GM12874 (cell line): Measurements from ENCODE around the gene RPUSD2.

Experiments
- TF ChIP-seq, protein P1 (sequence below): IDR thresholded peaks from 2 replicates; pipeline ENCODE4 v1.5.1; 2011; ENCODE audit warnings: low read depth, mild to moderate bottlenecking, control low read depth, low read length, moderate library complexity; ENCODE audit not compliant: insufficient read depth

The RPUSD2 gene

DNA sequence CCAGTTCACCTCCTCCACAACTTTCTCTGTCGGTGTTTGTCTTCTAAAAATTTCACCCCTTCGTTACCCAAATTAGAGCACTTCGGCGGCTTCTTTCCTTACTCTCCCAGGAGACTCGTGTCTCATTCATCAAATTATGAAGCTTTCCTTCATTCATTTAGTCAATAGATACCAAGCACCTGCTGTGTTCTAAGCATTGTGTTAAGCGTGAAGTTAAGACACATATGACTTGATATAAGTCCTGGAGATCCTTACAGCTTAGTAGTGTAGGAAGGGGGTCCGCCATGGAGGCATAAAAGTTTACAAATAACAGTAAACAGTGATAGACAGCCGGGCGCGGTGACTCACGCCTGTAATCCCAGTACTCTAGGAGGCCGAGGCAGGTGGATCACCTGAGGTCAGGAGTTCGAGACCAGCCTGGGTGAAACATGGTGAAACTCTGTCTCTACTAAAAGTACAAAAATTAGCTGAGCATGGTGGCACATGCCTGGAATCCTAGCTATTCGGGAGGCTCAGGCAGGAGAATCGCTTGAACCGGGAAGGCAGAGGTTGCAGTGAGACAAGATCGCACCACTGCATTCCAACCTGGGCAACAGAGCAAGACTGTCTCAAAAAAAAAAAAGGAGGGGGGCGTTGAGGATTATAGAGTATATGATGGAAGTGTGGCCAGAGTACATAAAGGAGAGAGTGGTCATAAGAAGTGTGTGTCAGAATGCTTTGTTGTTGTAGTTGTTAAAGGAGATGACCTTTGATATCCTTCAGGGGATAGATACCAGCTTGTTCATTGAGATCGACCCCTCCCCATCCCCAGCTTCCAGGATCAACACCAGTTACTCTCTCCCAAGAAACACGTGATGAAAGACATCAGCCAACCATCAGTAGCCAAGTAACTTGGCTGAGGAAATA, 3.5 kb upstream of the RPUSD2 start:
- TF ChIP-seq, protein P1, sequence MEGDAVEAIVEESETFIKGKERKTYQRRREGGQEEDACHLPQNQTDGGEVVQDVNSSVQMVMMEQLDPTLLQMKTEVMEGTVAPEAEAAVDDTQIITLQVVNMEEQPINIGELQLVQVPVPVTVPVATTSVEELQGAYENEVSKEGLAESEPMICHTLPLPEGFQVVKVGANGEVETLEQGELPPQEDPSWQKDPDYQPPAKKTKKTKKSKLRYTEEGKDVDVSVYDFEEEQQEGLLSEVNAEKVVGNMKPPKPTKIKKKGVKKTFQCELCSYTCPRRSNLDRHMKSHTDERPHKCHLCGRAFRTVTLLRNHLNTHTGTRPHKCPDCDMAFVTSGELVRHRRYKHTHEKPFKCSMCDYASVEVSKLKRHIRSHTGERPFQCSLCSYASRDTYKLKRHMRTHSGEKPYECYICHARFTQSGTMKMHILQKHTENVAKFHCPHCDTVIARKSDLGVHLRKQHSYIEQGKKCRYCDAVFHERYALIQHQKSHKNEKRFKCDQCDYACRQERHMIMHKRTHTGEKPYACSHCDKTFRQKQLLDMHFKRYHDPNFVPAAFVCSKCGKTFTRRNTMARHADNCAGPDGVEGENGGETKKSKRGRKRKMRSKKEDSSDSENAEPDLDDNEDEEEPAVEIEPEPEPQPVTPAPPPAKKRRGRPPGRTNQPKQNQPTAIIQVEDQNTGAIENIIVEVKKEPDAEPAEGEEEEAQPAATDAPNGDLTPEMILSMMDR = no peak

DNA sequence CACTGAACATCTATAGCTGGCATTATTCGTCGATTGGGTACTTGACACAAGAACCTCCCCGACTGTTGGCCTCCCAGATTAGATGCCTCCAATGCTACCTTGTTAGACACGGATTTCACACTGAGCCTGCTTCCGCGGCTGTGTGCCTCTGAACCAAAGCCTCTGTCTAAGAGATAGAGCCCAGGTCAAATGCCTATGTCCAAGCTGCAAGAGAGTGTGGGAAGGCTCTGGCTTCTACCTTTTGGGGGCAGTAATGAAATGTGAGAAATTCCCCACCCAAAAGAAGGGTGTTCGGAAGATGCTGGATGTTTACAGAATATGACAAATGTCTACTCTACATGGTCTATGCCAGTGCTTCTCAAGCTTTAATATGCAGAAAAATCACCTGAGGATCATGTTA, 2.0 kb upstream of the RPUSD2 start:
- TF ChIP-seq, protein P1 = peak; percentile 34; the same call in 1 of the 2 replicates

DNA sequence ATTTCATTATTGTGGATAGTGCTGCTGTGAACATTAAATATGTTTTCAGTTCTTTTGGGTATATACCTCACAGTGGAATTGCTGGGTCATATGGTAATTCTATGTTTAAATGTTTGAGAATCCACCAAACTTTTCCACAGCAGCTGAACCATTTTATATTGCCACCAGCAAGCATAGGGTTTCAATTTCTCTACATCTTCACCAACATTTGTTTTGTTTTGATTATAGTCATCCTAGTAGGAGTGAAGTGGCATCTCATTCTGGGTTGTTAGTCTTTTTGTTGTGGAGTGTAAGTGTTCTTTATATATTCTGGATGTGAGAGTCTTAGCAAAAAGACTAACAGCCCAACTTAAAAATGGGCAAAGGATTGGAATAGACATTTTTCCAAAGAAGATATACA, 6.0 kb downstream of the RPUSD2 start:
- TF ChIP-seq, protein P1 = no peak

DNA sequence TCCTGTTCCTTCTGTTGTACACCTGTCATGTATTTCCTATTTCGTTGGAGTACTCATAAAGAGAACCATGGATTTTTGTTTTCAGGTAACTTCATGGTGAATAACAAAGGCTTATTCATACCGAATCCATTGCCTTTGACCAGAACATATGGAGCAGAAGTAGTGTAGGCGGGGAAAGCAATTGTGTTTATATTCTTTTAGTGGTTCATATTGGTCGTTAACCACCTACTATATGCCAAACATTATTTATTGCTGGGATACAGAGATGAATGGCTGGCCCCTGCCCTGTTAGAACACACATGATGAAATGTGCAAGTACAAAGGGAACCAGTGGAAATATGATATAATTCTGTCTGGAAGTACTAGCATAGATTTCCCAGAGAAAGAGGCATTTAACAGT, 9.8 kb downstream of the RPUSD2 start:
- TF ChIP-seq, protein P1 = no peak

DNA sequence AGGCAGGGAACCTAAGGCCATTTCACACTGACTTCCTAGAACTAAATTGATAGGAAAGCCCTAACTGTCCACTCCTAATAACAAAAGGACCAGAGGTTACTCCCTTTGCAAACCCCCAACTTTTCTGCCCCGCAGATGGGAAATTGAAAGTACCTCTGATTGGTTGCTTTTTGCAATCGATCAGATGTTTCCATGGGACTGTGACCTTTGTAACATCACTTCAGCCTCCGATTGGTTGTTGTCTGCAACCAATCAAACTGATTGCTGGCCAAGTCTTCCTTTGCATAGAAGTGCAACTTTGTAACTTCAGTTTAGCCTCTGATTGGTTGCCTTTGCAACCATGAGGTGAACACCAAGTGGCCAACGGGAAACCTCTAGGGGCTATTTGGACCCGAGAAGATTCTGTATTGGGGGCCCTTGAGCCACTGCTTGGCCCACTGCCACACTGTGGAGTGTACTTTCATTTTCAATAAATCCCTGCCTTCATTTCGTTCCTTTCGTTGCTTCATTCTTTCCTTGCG, 13.7 kb downstream of the RPUSD2 start:
- TF ChIP-seq, protein P1 = no peak

DNA sequence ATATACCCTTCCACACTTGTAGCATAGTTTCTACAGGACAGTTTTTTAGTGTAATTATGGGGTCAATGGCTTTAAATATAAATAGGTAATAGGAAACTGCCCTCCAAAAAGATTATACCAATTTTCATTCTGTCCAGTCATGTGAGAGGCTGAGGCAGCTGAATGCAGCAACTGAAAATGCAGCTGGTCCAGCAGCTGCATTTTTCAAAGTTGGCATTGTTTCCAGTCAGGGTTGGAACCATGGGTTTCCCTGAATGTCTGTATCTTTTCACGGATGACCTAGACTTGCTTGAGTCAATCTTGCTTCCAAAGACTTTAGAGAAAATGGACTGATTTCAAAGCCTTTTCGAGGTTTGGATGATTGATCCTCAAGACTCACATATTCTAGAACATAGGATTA, 15.1 kb downstream of the RPUSD2 start:
- TF ChIP-seq, protein P1 = no peak

DNA sequence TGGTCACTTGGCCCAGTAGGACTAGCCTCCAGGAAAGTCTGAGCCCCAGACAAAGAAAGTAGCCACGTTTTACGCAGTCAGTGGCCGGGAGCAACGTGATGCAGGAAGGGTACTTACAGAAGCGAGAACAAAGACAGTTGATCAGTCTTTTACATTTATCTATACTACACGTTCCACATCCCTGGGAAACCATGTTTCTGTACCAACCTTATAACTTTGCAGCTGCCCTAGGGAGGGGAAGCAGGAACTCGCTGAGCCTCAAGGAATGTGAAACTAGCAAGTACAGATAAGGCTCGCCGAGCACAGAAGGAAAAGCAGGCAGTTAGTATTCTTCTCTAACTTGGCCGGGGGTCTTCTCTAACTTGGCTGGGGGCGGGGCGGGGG, 21.6 kb downstream of the RPUSD2 start:
- TF ChIP-seq, protein P1 = no peak
